Stimulated activated CD8-positive, alpha-beta memory T cell treated with anti-CD3 and anti-CD28 coated beads, Interleukin-2, amount 100 ng/mL, for 48 hours (primary cell): ENCODE results near the gene EPN2.

Experiments
- DNase-seq, 2 donors: peaks; one replicate each; pipeline ENCODE4 v3.0.0-alpha.2; 2020; ENCODE audit warnings: low read depth in 2 of 2

EPN2 gene

DNA sequence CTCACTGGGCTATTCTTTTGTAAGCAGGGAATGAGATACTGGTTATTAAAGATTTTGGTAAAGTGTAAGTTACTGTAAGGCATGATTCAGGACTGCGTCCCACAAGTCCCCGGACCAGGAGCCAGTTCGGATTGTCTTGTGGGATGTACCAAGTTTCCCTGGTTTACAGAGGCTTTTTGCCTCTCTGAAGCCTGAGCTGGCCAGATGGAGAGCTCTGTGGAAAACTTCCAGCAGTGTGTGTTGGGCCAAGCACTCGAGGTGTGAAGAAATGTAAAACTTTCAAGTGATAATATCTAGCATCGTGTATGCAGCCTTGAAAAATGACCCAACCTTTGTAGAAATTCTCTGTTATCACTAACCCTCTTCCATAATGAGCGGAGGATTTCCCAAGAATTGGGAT, 2.4 kb downstream of the EPN2 start:
- no peak for DNase-seq

DNA sequence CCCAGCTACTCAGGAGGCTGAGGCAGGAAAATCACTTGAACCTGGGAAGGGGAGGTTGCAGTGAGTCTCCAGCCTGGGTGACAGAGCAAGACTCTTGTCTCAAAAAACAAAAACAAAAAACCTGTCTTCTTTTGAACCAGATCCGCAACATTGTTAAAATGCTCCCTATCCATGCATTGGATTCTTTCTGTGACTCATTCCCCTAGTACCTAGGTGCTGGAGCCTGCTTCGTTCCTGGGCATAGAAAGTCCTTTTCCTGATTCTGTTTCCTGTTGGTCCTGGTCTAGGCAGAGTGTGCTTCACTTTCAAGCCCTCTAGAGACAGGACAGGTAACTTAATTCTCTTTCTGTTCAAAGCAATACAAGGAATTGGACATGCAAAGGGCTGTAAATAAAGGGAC, 5.2 kb downstream of the EPN2 start:
- DNase-seq = no peak

GRCh38 chr17:19242926-19243325, 5.8 kb downstream of the EPN2 start:
- DNase-seq = no peak

DNA sequence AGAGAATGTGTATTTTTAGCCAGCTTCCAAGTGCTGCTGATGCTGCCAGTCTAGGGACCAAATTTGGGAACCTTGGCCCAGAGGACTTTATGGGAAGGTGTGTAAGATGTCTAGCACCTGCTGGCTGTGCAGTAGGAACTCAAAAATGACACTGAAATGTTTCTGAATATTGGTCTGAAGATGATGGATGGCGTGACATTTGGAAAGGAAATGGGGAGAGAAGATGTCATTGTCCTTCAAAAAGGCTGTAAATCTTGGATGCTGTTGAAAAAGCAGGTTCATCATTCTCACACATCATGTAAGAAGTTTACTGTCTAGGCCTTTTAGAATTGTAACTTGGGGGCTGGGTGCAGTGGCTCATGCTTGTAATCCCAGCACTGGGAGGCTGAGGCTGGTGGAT, 6.7 kb downstream of the EPN2 start:
- no peak for DNase-seq

- no peak for DNase-seq
Observed at GRCh38 chr17:19244357-19244756, 7.2 kb downstream of the EPN2 start.

GRCh38 chr17:19244781-19245180, 7.6 kb downstream of the EPN2 start:
- DNase-seq = no peak

GRCh38 chr17:19247473-19247872, 10.3 kb downstream of the EPN2 start:
- DNase-seq = no peak

- DNase-seq = no peak
Observed at GRCh38 chr17:19248151-19248927, 11.2 kb downstream of the EPN2 start.

GRCh38 chr17:19248928-19249574, 11.9 kb downstream of the EPN2 start:
- DNase-seq = no peak

- no peak for DNase-seq
Observed at GRCh38 chr17:19249681-19250080, 12.5 kb downstream of the EPN2 start.

GRCh38 chr17:19250421-19251173, 13.4 kb downstream of the EPN2 start:
- no peak for DNase-seq

DNA sequence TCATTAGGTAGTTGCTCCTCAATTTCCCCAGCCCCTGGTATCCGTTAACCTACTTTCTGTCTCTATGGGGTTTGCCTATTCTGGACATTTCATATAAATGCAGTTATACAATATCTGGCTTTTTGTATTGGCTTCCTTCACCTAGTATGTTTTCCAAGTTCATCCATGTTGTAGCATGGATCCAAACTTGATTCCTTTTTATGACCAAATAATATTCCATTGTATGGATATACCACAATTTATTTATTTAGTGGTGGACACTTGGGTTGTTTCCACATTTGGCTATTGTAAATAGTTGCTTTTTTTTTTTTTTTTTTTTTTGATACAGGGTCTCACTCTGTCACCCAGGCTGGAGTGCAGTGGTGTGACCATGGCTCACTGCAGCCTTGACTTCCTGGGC, 15.9 kb downstream of the EPN2 start:
- no peak for DNase-seq

- DNase-seq = no peak
Observed at GRCh38 chr17:19254651-19255050, 17.5 kb downstream of the EPN2 start.

DNA sequence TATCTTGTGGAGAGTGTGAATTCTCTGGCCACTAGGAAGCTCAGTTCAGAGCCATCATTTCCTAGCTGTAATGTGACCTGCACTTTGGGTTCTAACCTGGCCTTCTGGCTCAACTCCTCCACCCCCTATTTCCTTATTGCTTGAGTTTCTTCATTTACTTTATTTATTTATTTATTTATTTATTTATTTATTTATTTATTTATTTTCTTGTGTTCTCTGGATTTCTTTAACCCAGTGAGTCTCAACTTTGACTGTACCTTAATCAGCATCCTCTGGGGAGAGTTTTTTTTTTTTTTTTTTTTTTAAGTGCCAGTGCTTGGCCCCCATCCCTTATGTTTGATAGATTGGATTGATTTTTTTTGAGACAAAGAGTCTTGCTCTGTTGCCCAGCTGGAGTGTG, 18.1 kb downstream of the EPN2 start:
- no peak for DNase-seq

DNA sequence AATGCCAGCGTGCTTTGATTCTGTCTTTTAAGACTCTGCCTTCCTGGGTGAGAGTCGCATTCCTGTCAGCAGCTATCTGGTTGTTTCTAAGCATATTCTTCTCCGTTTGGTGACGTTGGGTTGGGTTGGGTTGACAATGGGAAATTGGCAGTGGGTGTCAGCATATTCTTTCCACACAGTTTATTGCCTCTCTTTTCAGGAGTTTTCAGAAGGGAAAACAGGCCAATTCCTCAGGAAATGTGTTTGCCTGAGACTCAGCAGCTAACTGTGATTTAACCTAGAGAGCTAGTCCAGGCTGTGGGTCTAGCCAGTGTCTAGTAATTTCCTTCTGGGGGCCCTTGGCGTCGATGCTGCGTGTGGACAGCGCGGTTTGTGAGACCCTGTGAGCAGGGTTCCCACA, 21.2 kb downstream of the EPN2 start:
- DNase-seq = no peak

DNA sequence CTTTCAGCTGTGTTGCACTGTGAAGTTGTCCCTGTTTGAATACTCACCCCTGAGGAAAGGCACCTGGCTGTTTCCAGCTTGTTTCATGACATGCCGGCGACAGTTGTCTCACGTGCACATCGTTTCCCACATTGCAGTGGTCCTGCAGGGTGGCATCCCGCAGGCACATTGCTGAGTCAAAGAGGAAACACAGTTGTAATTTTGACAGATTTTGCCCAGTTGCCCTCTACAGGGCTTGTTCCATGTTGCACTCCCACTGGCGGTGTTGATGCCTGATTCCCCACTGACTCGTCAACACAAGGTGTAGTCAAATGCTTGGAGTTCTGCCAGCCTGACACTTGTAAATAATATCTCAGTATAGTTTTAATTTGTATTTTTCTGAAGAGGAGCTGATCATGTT, 23.8 kb downstream of the EPN2 start:
- no peak for DNase-seq

DNA sequence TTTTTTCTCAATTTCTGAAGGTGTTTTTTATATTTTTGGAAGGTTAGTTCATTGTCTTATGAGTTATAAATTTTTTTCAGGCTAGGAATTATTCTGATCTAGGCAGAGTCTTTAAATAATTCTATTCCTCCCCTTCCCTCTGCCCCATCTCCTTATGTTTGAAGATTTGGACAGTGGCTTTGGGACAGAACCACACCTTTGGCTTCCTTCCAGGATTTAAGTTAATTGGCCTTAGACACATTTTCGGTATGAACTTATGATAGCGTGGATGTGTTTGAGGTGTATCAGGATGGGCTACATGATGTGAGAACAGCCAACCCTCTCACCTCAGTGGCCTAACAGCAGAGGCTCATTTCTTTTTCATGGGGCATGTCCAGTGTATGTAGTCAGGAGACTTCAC, 24.3 kb downstream of the EPN2 start:
- DNase-seq = no peak

DNA sequence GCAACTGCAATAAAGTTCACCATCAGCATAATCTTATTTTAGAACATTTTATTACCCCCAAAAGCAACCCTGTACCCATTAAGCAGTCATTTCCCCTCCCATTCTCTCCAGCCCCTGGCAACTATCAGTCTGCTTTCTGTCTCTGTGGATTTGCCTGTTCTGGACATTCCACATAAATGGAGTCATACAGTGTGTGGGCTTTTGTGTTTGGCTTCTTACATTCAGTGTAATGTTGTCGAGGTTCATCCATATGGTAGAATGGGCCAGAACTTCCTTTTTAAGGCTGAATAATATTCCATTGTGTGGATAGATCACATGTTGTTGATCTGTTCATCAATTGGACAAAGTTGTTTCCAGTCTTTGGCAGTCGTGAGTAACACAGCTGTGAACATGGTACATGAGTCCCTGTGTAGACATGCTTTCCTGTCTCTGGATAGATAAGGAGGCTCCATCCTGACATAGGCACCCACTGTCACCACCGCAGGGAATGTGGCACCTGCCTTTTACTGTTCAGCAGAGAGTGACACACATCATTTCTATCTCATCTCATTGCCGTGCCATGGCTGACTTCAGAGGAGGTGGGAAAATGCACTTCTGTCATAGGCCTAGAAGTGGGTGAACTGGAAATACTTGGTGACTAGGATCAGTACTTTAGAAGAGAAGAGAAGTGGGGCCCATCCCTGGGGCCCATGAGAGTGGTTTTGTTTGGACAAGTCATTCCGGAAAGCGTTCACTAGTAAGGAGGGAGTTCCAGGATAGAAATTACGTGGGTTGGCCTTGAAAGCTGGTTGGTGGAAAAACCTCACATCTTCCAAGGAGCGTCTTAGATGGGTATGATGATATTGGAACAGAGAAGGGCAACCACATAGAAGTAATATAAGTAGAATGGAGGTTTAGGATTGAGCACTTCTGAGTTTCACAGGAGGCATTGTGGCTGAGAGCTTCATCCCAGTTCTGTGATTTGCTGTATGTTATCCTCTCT, 25.8 kb downstream of the EPN2 start:
- DNase-seq = peak in 1 of 2 donors; percentile 11

GRCh38 chr17:19263641-19264051, 26.5 kb downstream of the EPN2 start:
- no peak for DNase-seq

- DNase-seq = no peak
Observed at GRCh38 chr17:19264268-19264667, 27.1 kb downstream of the EPN2 start.

- DNase-seq = no peak
Observed at GRCh38 chr17:19264681-19265080, 27.5 kb downstream of the EPN2 start.

DNA sequence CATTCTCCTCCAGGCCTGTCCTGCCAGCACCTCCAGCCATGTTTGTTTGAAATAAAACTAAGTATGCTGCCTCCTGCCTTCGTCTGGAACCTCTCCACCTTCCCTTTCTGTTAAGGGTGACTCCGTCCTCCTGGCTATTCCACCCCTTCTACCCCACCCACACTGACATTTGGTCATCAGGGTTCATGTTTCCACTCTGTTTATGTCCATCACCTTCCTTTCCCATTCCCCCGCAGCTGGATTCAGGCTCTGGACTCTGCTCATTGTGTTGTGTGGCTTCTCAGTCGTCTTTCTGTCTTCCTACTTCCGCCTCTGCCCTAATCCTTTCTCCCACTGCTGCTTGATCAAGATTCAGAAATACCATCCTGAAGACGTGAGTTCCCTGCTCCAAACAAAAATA, 28.6 kb downstream of the EPN2 start:
- DNase-seq = no peak
